Left lung (tissue), 10 donors: Measurements from ENCODE around the gene IL10RA. TPM values are rescaled to one million over a fixed set of nuclear protein-coding genes. Genes with fewer than 3 reads are reported as not detected.
A peak's percentile ranks its signal among the peaks of the same experiment; 100 is the strongest.

Experiments used
- ATAC-seq: fragments of 200-7000 bp; cut with Tn5 transposase; one replicate; pipeline ENCODE4 v1.9.1; 2020; ENCODE audit warnings: moderate library complexity
- DNase-seq, 4 donors: peaks; one replicate each; pipeline ENCODE4 v3.0.0-alpha.2; 2013 to 2020
- H3K27ac ChIP-seq, 2 donors: fragments of 200-600 bp; sonication (generic) in 1 of 2; one replicate each; pipeline versions ENCODE4 v1.5.0 to v1.8.0; 2020 to 2021
- H3K27me3 ChIP-seq, 2 donors: fragments of 200-600 bp; sonication (generic) in 1 of 2; one replicate each; pipeline versions ENCODE4 v1.5.0 to v1.8.0; 2020 to 2021
- H3K36me3 ChIP-seq, 2 donors: fragments of 200-600 bp; sonication (generic) in 1 of 2; one replicate each; pipeline versions ENCODE4 v1.5.0 to v1.8.0; 2020 to 2021
- H3K4me1 ChIP-seq, 2 donors: fragments of 200-600 bp; one replicate each; pipeline ENCODE4 v1.8.0; 2021
- H3K4me3 ChIP-seq, 2 donors: fragments of 200-600 bp; sonication (generic) in 1 of 2; one replicate each; pipeline versions ENCODE4 v1.5.0 to v1.8.0; 2020 to 2021; ENCODE audit warnings: mild to moderate bottlenecking in 1 of 2
- H3K9me3 ChIP-seq, 2 donors: fragments of 200-600 bp; sonication (generic) in 1 of 2; one replicate each; pipeline versions ENCODE4 v1.5.0 to v1.8.0; 2020 to 2021
- CTCF ChIP-seq, 2 donors: fragments of 200-600 bp; sonication (generic) in 1 of 2; IDR thresholded peaks; one replicate each; pipeline versions ENCODE4 v1.5.0 to v1.8.0; 2021; ENCODE audit warnings: antibody characterized with exemption in 2 of 2
- intact Hi-C, 2 donors: fragments of 100-400 bp; cut with DNase I; formaldehyde crosslinking; loops; one replicate each; pipeline versions ENCODE4 v1.11.2 to v1.14.2; 2022
- polyA plus RNA-seq, 6 donors: library from polyadenylated mRNA; unstranded; fragments of 120-200 nt; gene quantifications; one replicate each; pipeline ENCODE4 v1.2.1, GENCODE V29; 2013; ENCODE audit not compliant: insufficient read length in 6 of 6
- total RNA-seq, 2 donors: library from RNA; stranded (reverse); fragmentation: NEBNext Ultra II Directional; extraction: Animal tissue kit (Norgen Biotek cat#: 25700); gene quantifications; one replicate each; pipeline ENCODE4 v1.2.1, GENCODE V29; 2021
- donor health status: DM: no; HTN: yes; CAD: no.
- donor health status: DM: no; HTN: no; CAD: no.

The IL10RA gene
- total and polyA plus RNA-seq, 8 donors = 4.0 to 56.8 (median 6.0) TPM

- peak; percentile 76 for ATAC-seq
- H3K27me3 ChIP-seq = no peaks in the 10 kb centered on the region
- no peak for TF ChIP-seq CTCF (IDR thresholded peaks at IDR 0.05)
- intact Hi-C loops = no loop called here
- H3K4me3 ChIP-seq = no peak overlapping the region
- DNase-seq = peak in 2 of 4 donors; percentile 87 to 88
- H3K27ac ChIP-seq = peak overlapping the region; percentile 65 to 85
- peaks cover 0 to 80% of the 10 kb centered on the region in 2 donors for H3K4me1 ChIP-seq
- H3K36me3 ChIP-seq = no peaks in the 10 kb centered on the region
- H3K9me3 ChIP-seq = no peaks in the 10 kb centered on the region
Observed at GRCh38 chr11:118010738-118011461, 24.7 kb downstream of the IL10RA start.

- TF ChIP-seq CTCF (IDR thresholded peaks at IDR 0.05) = peak in 1 of 2 donors; percentile 8
- peaks cover 0 to 1% of the 10 kb centered on the region in 2 donors for H3K9me3 ChIP-seq
- peaks cover 0 to 71% of the 10 kb centered on the region in 2 donors for H3K4me1 ChIP-seq
- H3K27me3 ChIP-seq = no peaks in the 10 kb centered on the region
- no peak overlapping the region for H3K4me3 ChIP-seq
- H3K36me3 ChIP-seq = no peaks in the 10 kb centered on the region
- peak in 1 of 4 donors; percentile 64 for DNase-seq
- H3K27ac ChIP-seq = peak overlapping the region; percentile 21 to 85
- intact Hi-C loops = no loop called here
- peak; percentile 68 for ATAC-seq
Observed at GRCh38 chr11:118012083-118012669, 26.0 kb downstream of the IL10RA start.

- H3K27me3 ChIP-seq = no peaks in the 10 kb centered on the region
- H3K9me3 ChIP-seq = peaks cover 0 to 8% of the 10 kb centered on the region in 2 donors
- H3K4me1 ChIP-seq = peaks cover 0 to 52% of the 10 kb centered on the region in 2 donors
- intact Hi-C loops = no loop called here
- H3K4me3 ChIP-seq = no peak overlapping the region
- no peak for ATAC-seq
- H3K27ac ChIP-seq = no peak overlapping the region
- DNase-seq = no peak
- no peaks in the 10 kb centered on the region for H3K36me3 ChIP-seq
- TF ChIP-seq CTCF (IDR thresholded peaks at IDR 0.05) = no peak
Observed at GRCh38 chr11:118014022-118014421, 27.8 kb downstream of the IL10RA start.

GRCh38 chr11:118015385-118015841, 29.2 kb downstream of the IL10RA start:
- Histone ChIP-seq H3K27me3 (no peaks in the 10 kb centered on the region), H3K4me1 (peaks cover 0 to 38% of the 10 kb centered on the region in 2 donors), H3K27ac (no peak overlapping the region), H3K9me3 (peaks cover 0 to 9% of the 10 kb centered on the region in 2 donors), H3K4me3 (no peak overlapping the region), H3K36me3 (no peaks in the 10 kb centered on the region)
- TF ChIP-seq CTCF (IDR thresholded peaks at IDR 0.05) = no peak
- DNase-seq = no peak
- ATAC-seq = no peak
- intact Hi-C loops = no loop called here

- intact Hi-C loops = no loop called here
- ATAC-seq = no peak
- no peaks in the 10 kb centered on the region for H3K36me3 ChIP-seq
- DNase-seq = no peak
- H3K4me1 ChIP-seq = peaks cover 0 to 32% of the 10 kb centered on the region in 2 donors
- H3K4me3 ChIP-seq = no peak overlapping the region
- no peaks in the 10 kb centered on the region for H3K27me3 ChIP-seq
- H3K27ac ChIP-seq = no peak overlapping the region
- no peak for TF ChIP-seq CTCF (IDR thresholded peaks at IDR 0.05)
- H3K9me3 ChIP-seq = peaks cover 0 to 15% of the 10 kb centered on the region in 2 donors
Observed at GRCh38 chr11:118016104-118016503, 29.9 kb downstream of the IL10RA start.
